Activated B cell treated with CpG ODN at 0.5 μM for 24 hours (primary cell): ENCODE measurements around the gene KICS2. TPM values are rescaled to one million over a fixed set of nuclear protein-coding genes. Genes with fewer than 3 reads are reported as not detected.

Source experiments
- ATAC-seq: fragments of 200-7000 bp; cut with Tn5 transposase; one replicate; pipeline ENCODE4 v1.10.0; 2021; ENCODE audit warnings: low read depth, mild to moderate bottlenecking, moderate library complexity
- CTCF ChIA-PET: fragments of 350-600 bp; sonication (Branson Sonifier 250); formaldehyde crosslinking; loops from one replicate; lab custom pipeline; 2021; ENCODE audit warnings: antibody characterized with exemption; lab: Charles Lee
- POLR2A ChIA-PET: fragments of 350-600 bp; sonication (Branson Sonifier 250); formaldehyde crosslinking; loops from one replicate; lab custom pipeline; 2021; ENCODE audit warnings: antibody characterized with exemption; lab: Charles Lee
- DNase-seq: peaks from one replicate; pipeline ENCODE4 v3.0.0; 2022
- H3K27ac Mint-ChIP-seq: one replicate; pipeline ENCODE4 v1.8.0; 2020; ENCODE audit warnings: mixed read lengths
- H3K27me3 Mint-ChIP-seq: one replicate; pipeline ENCODE4 v1.8.0; 2021; ENCODE audit warnings: mixed read lengths
- H3K36me3 Mint-ChIP-seq: one replicate; pipeline ENCODE4 v1.8.0; 2021; ENCODE audit warnings: low read depth, mixed read lengths
- H3K4me1 Mint-ChIP-seq: one replicate; pipeline ENCODE4 v1.8.0; 2021; ENCODE audit warnings: mixed read lengths
- H3K4me3 Mint-ChIP-seq: one replicate; pipeline ENCODE4 v1.8.0; 2020; ENCODE audit warnings: mild to moderate bottlenecking, mixed read lengths
- H3K9me3 Mint-ChIP-seq: one replicate; pipeline ENCODE4 v1.8.0; 2020; ENCODE audit warnings: mixed read lengths
- intact Hi-C: fragments of 100-400 bp; cut with micrococcal nuclease; formaldehyde crosslinking; loops from one replicate; pipeline ENCODE4 v1.15.1; 2024
- total RNA-seq: library from RNA; stranded (reverse); gene quantifications from 2 replicates; pipeline ENCODE4 v1.2.3, GENCODE V29; 2022
- TF ChIP-seq, protein P1 (sequence below): fragments of 200-600 bp; IDR thresholded peaks from one replicate; pipeline ENCODE4 v1.8.0; 2022; ENCODE audit warnings: antibody characterized with exemption, mild to moderate bottlenecking

The KICS2 gene
- total RNA-seq, 1 donor from 2014 or later = 16.5 TPM

- Mint-ChIP-seq H3K9me3 (peaks cover 2% of the 10 kb centered on the region), H3K36me3 (peaks cover 19% of the 10 kb centered on the region), H3K4me3 (no peak overlapping the region), H3K27ac (no peak overlapping the region), H3K27me3 (no peaks in the 10 kb centered on the region), H3K4me1 (peaks cover under 1% of the 10 kb centered on the region)
- no peak for ATAC-seq
- no peak for DNase-seq
- ChIA-PET CTCF (no interaction called here), POLR2A (no interaction called here)
- TF ChIP-seq, protein P1, sequence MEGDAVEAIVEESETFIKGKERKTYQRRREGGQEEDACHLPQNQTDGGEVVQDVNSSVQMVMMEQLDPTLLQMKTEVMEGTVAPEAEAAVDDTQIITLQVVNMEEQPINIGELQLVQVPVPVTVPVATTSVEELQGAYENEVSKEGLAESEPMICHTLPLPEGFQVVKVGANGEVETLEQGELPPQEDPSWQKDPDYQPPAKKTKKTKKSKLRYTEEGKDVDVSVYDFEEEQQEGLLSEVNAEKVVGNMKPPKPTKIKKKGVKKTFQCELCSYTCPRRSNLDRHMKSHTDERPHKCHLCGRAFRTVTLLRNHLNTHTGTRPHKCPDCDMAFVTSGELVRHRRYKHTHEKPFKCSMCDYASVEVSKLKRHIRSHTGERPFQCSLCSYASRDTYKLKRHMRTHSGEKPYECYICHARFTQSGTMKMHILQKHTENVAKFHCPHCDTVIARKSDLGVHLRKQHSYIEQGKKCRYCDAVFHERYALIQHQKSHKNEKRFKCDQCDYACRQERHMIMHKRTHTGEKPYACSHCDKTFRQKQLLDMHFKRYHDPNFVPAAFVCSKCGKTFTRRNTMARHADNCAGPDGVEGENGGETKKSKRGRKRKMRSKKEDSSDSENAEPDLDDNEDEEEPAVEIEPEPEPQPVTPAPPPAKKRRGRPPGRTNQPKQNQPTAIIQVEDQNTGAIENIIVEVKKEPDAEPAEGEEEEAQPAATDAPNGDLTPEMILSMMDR = no peak
- intact Hi-C loops = no loop called here
Measured at GRCh38 chr12:64187794-64188193, 34.3 kb downstream of the KICS2 start.

DNA sequence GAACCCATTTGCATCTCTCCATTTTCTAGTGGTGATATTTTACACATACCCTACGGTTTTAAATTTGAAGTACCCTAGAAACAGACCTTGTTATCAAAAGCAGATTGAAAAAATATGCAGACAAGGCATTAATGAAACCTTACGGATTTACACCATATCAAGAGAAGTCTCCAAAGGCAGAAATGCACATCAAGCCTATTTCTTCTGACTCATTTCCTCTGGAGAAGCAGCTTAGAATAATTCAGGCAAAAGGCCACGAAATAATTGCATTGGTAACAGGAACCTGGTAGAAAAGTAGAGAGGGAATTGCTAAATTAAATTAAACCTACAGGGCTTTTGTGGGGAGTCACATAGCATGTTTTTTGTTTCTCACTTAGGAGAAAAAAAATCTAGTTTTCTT lies 34.7 kb downstream of the KICS2 start:
- H3K4me1 Mint-ChIP-seq = no peaks in the 10 kb centered on the region
- no peak overlapping the region for H3K27ac Mint-ChIP-seq
- peaks cover 3% of the 10 kb centered on the region for H3K9me3 Mint-ChIP-seq
- intact Hi-C loops = no loop called here
- no peaks in the 10 kb centered on the region for H3K27me3 Mint-ChIP-seq
- no peak for ATAC-seq
- no peak overlapping the region for H3K4me3 Mint-ChIP-seq
- DNase-seq = no peak
- TF ChIP-seq, protein P1 = no peak
- CTCF ChIA-PET = no interaction called here
- peaks cover 17% of the 10 kb centered on the region for H3K36me3 Mint-ChIP-seq
- POLR2A ChIA-PET = no interaction called here

DNA sequence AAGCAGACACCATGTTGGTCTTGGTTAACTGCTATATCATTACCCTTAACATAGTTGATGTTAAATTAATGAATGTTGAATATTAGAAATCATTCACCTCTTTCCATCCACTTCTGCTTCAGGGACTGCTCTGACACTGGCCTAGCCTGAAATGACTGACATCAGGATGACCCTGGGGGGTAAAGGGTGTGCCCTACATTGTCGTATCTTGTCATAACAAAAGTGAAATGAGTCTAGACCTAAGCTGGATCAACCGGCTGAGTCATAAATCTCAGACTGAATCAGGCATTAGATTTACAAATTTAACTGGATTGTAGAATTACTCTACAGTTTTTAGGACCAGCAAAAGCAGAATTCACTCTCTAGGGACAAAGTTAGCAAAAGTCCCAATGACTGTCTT lies 35.3 kb downstream of the KICS2 start:
- intact Hi-C loops = no loop called here
- TF ChIP-seq, protein P1 = no peak
- no peak overlapping the region for H3K27ac Mint-ChIP-seq
- H3K27me3 Mint-ChIP-seq = no peaks in the 10 kb centered on the region
- no peak for ATAC-seq
- H3K9me3 Mint-ChIP-seq = peaks cover 3% of the 10 kb centered on the region
- H3K4me1 Mint-ChIP-seq = no peaks in the 10 kb centered on the region
- H3K4me3 Mint-ChIP-seq = no peak overlapping the region
- peaks cover 12% of the 10 kb centered on the region for H3K36me3 Mint-ChIP-seq
- ChIA-PET POLR2A (no interaction called here), CTCF (no interaction called here)
- DNase-seq = no peak

GRCh38 chr12:64184216-64184615 lies 37.9 kb downstream of the KICS2 start:
- no peak for DNase-seq
- TF ChIP-seq, protein P1 = no peak
- no peak overlapping the region for H3K4me3 Mint-ChIP-seq
- ChIA-PET CTCF (no interaction called here), POLR2A (no interaction called here)
- intact Hi-C loops = no loop called here
- no peak overlapping the region for H3K27ac Mint-ChIP-seq
- H3K9me3 Mint-ChIP-seq = peaks cover 3% of the 10 kb centered on the region
- H3K36me3 Mint-ChIP-seq = peaks cover 6% of the 10 kb centered on the region
- H3K27me3 Mint-ChIP-seq = no peaks in the 10 kb centered on the region
- ATAC-seq = no peak
- H3K4me1 Mint-ChIP-seq = no peaks in the 10 kb centered on the region

DNA sequence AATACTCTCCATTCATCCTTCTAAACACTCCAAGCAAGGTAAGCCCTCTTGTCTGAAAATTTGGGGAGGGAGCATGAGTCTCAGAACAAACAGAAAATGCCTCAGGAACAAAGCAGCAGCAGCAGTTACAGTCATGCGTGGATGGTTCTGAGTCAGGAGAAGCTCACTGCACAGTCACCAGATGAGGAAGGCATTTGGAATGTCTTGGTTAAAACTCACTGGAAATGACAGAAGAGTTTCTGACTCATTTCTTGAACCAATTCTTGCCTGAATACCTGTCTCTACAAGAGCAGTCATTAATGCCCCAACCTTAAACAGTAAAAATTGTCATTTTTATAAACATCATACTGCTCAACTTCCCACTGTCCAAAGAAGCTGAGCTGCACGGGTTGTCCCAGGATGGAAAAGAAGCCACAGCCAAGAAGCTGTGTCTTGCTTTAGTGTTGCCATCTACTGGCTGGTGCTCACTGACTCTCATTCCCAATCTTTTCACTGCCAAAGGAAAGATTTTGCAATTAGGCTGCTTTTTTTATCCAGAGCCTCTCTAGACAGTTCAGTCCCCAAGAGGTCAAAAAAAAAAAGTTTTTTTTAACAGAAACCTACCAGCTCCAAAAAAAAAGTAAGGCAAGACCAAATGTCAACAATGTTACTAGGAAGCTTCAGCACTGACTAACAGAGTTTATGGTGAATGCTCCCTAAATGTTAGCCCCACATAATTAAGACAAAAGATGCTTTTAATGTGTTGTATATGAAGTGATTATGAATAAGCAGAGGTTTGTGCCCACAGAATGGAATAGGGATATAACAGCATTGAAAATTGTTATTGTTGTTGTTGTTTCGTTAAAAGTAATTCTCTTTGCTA lies 40.4 kb downstream of the KICS2 start:
- ChIA-PET CTCF (no interaction called here), POLR2A (no interaction called here)
- H3K4me1 Mint-ChIP-seq = no peaks in the 10 kb centered on the region
- peaks cover 6% of the 10 kb centered on the region for H3K36me3 Mint-ChIP-seq
- no peak overlapping the region for H3K4me3 Mint-ChIP-seq
- intact Hi-C loops = no loop called here
- TF ChIP-seq, protein P1 = no peak
- no peak for ATAC-seq
- H3K27ac Mint-ChIP-seq = no peak overlapping the region
- no peak for DNase-seq
- peaks cover 3% of the 10 kb centered on the region for H3K9me3 Mint-ChIP-seq
- H3K27me3 Mint-ChIP-seq = no peaks in the 10 kb centered on the region
